Thoracic aorta (tissue), 2 donors: ENCODE measurements around the gene TRAK2. TPM values are rescaled to one million over a fixed set of nuclear protein-coding genes. Genes with fewer than 3 reads are reported as not detected.

Source experiments
- ATAC-seq: fragments of 150-250 bp; one replicate; pipeline ENCODE4 v1.8.0; 2017; ENCODE audit warnings: low read depth; ENCODE audit not compliant: insufficient number of reproducible peaks, low FRiP score
- DNase-seq: peaks from one replicate; pipeline ENCODE4 v3.0.0-alpha.2; 2020; ENCODE audit warnings: low spot score
- H3K27ac ChIP-seq, 2 donors: fragments of 200-600 bp; sonication (generic); 1 replicate in 1 of 2; 2 replicates in 1 of 2; pipeline ENCODE4 v1.5.1; 2016; ENCODE audit warnings: mild to moderate bottlenecking in 2 of 2, moderate library complexity in 2 of 2
- H3K27me3 ChIP-seq: fragments of 200-600 bp; sonication (generic); replicated peaks from 2 replicates; pipeline ENCODE4 v1.6.0; 2016; ENCODE audit warnings: mild to moderate bottlenecking; ENCODE audit not compliant: insufficient read depth
- H3K36me3 ChIP-seq: fragments of 200-600 bp; sonication (generic); one replicate; pipeline ENCODE4 v1.5.1; 2016
- H3K4me1 ChIP-seq, 2 donors: fragments of 200-600 bp; sonication (generic); 1 replicate in 1 of 2; 2 replicates in 1 of 2; pipeline versions ENCODE4 v1.5.1 to v1.6.0; 2016; ENCODE audit warnings: low read depth in 2 of 2, mild to moderate bottlenecking in 1 of 2; ENCODE audit not compliant: control insufficient read depth in 1 of 2
- H3K4me3 ChIP-seq: fragments of 200-600 bp; sonication (generic); 2 replicates; pipeline ENCODE4 v1.5.1; 2016; ENCODE audit warnings: mild to moderate bottlenecking
- H3K9me3 ChIP-seq: fragments of 200-600 bp; sonication (generic); 2 replicates; pipeline ENCODE4 v1.5.1; 2016
- total RNA-seq, 2 donors: library from RNA; depleted of rRNA; stranded (reverse); fragments of >200 nt; gene quantifications; one replicate each; pipeline versions ENCODE4 v1.1.0 to v1.2.3, GENCODE V29; 2016
- TF ChIP-seq, protein P1 (sequence below): fragments of 200-600 bp; sonication (generic); IDR thresholded peaks from one replicate; pipeline ENCODE4 v1.5.1; 2019; ENCODE audit warnings: antibody characterized with exemption

The TRAK2 gene
- total RNA-seq, 2 donors from 2014 or later: 69.3 to 88.5 TPM

DNA sequence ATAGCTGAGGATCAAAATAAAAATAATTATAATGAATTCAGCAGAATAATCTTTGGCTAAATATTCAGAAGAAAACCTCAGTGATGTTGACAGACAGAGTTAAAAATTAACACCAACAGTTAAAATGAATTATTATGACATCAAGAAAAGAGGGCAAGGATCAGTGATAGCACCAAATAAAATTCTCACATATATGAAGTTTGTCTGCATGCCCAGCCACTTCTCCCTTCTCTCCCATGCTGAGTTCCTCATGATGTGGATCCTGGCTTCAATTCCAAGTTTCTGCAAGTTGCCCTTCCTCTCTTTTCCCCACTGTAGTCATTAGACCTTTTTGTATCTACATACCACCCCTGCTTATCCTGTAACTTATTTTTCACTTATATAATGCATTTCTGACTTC, 7.1 kb upstream of the TRAK2 start:
- Histone ChIP-seq H3K4me3 (no peak overlapping the region), H3K36me3 (peaks cover 27% of the 10 kb centered on the region), H3K27ac (no peak overlapping the region), H3K9me3 (no peaks in the 10 kb centered on the region), H3K4me1 (peaks cover 3% of the 10 kb centered on the region in 2 donors), H3K27me3 (no peaks in the 10 kb centered on the region)
- TF ChIP-seq, protein P1, sequence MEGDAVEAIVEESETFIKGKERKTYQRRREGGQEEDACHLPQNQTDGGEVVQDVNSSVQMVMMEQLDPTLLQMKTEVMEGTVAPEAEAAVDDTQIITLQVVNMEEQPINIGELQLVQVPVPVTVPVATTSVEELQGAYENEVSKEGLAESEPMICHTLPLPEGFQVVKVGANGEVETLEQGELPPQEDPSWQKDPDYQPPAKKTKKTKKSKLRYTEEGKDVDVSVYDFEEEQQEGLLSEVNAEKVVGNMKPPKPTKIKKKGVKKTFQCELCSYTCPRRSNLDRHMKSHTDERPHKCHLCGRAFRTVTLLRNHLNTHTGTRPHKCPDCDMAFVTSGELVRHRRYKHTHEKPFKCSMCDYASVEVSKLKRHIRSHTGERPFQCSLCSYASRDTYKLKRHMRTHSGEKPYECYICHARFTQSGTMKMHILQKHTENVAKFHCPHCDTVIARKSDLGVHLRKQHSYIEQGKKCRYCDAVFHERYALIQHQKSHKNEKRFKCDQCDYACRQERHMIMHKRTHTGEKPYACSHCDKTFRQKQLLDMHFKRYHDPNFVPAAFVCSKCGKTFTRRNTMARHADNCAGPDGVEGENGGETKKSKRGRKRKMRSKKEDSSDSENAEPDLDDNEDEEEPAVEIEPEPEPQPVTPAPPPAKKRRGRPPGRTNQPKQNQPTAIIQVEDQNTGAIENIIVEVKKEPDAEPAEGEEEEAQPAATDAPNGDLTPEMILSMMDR: no peak
- ATAC-seq (no peak), DNase-seq (no peak)

DNA sequence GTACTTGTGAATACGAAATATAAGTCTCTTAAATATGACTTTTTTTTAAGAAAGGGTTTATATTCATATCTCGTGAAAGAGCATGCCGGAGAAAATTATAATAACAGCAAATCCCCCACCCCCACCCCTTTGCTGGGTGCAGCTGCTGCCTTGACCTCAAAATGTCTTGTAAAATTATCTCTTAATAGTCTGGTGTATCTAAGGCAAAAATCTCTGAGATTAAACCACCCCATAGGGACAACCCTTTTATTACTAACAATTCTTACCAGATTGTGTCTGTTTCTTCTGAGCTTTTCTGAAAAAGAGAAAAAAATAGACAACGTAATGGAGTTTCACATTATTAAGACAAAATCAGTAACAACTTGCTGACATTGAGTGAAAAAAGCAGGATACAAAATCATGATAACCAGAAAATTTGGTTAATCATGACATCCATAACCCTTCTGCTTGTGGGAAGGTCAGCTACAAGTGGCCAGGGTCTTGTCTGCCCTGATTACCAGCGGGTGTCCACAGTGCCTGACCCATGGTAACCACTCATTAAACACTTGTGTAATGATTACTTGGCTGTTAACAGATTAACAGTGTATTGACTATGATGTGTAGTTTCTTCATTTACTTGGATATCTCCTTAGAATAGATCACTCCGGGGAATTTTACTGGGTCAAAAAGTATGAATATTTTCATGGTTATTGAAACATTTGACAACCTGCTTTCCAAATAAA, 1.8 kb upstream of the TRAK2 start:
- Histone ChIP-seq H3K36me3 (peaks cover 3% of the 10 kb centered on the region), H3K27ac (no peak overlapping the region), H3K4me1 (peaks cover 34 to 38% of the 10 kb centered on the region in 2 donors), H3K4me3 (peak overlapping the region; percentile 87), H3K27me3 (no peaks in the 10 kb centered on the region), H3K9me3 (no peaks in the 10 kb centered on the region)
- TF ChIP-seq, protein P1: no peak
- ATAC-seq (no peak), DNase-seq (no peak)

DNA sequence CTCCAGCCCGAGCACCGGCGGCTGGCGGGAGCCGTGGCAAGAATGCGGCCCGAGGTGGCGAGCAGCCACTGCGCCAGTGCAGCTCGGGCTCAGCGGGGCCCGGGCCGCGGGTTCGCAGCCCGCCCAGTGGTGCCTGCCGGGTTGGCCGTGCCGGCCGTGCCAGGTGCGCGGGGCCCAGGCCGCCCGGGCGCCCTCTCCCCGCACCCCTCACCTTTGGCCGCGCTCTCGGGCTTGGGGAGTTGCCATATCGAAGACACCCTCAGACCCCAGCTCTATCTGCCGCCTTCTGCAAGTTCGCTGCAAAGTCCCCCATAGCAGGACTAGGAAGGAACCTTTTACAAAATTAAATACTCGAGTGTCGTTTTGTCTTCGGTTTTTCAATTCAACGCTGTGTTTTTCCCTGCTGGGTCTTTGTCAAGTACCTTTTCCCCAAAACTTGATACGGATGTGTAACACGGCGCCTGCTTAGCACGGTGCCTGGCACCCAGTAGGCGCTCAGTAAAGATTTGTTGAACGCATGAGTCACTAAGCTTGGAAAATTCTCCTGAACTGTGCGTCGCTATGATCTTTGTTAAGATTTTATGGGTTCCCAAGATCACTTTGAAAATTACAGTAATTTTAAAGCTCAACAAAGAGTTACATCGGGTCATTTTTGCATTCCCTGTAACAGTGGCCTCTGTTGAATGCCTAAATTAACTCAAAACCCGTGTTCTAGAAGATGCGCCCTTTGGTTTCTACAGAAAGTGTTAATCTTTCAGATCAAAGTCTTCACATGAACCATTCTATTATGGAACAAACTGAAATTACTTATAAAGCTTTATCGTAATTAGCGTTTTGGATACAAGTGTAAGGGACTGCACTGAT, 1.0 kb upstream of the TRAK2 start:
- Histone ChIP-seq H3K4me1 (peaks cover 37 to 43% of the 10 kb centered on the region in 2 donors), H3K4me3 (peak overlapping the region; percentile 87), H3K36me3 (peaks cover 3% of the 10 kb centered on the region), H3K27ac (peak overlapping the region; percentile 80 to 84), H3K9me3 (no peaks in the 10 kb centered on the region), H3K27me3 (no peaks in the 10 kb centered on the region)
- TF ChIP-seq, protein P1: no peak
- no peak for DNase-seq
- no peak for ATAC-seq

DNA sequence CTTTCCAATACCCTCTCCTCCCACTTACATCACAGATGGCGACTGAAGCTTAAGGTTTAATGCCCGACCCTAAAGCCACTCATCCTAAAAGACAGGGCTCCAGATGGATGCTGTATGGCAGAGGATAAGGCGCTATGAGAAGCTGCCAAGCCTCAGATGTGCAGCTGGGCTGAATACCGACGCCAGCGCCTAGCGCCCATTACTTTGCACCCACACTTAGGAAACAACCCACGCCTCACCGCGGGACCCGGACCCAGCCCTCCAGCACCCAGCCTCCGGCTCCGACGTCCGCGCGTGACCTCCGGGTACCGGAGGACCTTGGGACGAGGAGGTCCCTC, 335 bp downstream of the TRAK2 start:
- H3K4me3 ChIP-seq: peak overlapping the region; percentile 87
- peaks cover 40 to 50% of the 10 kb centered on the region in 2 donors for H3K4me1 ChIP-seq

DNA sequence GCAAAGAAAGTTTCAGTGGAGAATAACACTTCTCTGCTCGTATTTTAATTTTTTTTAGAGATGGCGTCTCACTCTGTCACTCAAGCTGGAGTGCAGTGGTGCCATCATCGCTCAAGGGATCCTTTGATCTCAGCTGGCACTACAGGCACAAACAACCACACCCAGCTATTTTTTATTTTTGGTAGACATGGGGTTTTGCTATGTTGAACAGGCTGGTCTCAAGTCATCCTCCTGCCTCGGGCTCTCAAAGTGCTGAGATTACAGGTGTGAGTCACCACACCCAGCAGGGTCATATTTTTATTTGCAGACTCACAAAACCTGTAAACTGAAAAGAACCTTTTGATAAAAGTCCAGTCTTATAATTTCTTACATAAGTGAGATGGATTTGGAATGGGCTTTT, 2.6 kb downstream of the TRAK2 start:
- TF ChIP-seq, protein P1: no peak
- H3K4me1 ChIP-seq: peaks cover 49 to 62% of the 10 kb centered on the region in 2 donors
- no peak overlapping the region for H3K4me3 ChIP-seq
- DNase-seq (no peak), ATAC-seq (no peak)
- no peaks in the 10 kb centered on the region for H3K27me3 ChIP-seq
- no peak overlapping the region for H3K27ac ChIP-seq
- H3K9me3 ChIP-seq: no peaks in the 10 kb centered on the region
- H3K36me3 ChIP-seq: no peaks in the 10 kb centered on the region

More for the DNA sequence above, 335 bp downstream of the TRAK2 start:
- ATAC-seq (peak; percentile 23), DNase-seq (no peak)
- Histone ChIP-seq H3K27ac (peak overlapping the region; percentile 80 to 84), H3K27me3 (no peaks in the 10 kb centered on the region), H3K36me3 (no peaks in the 10 kb centered on the region), H3K9me3 (no peaks in the 10 kb centered on the region)
- TF ChIP-seq, protein P1: no peak
